Spinal cord (tissue), 10 donors: ENCODE results near the gene COX8A. TPM values are rescaled to one million over a fixed set of nuclear protein-coding genes. Genes with fewer than 3 reads are reported as not detected.

Experiments
- DNase-seq, 6 donors: peaks; one replicate each; pipeline versions ENCODE4 v3.0.0 to v3.0.0-alpha.2; 2013 to 2015; ENCODE audit warnings: low spot score in 6 of 6, low read depth in 4 of 6
- H3K27ac ChIP-seq: one replicate; pipeline ENCODE4 v1.5.1; 2013; ENCODE audit warnings: low read depth, low read length, control low read depth
- H3K27me3 ChIP-seq: one replicate; pipeline ENCODE4 v1.6.1; 2013; ENCODE audit warnings: low read length; ENCODE audit not compliant: control insufficient read depth, insufficient read depth
- H3K36me3 ChIP-seq: one replicate; pipeline ENCODE4 v1.6.1; 2013; ENCODE audit warnings: low read length; ENCODE audit not compliant: control insufficient read depth, insufficient read depth
- H3K4me1 ChIP-seq: one replicate; pipeline ENCODE4 v1.6.1; 2013; ENCODE audit warnings: low read length; ENCODE audit not compliant: control insufficient read depth, insufficient read depth
- H3K4me3 ChIP-seq: one replicate; pipeline ENCODE4 v1.5.1; 2013; ENCODE audit warnings: low read depth, low read length, control low read depth
- H3K9me3 ChIP-seq: one replicate; pipeline ENCODE4 v1.6.1; 2013; ENCODE audit warnings: low read length; ENCODE audit not compliant: control insufficient read depth, insufficient read depth
- WGBS: methylation state at CpG from one replicate; pipeline ENCODE4 v1.1.5; 2013; ENCODE audit warnings: missing lambda C conversion rate; ENCODE audit not compliant: insufficient coverage; 5-methylcytosine and 5-hydroxymethylcytosine counted together
- long read RNA-seq, 4 donors: transcript quantifications; one replicate each; lab custom pipeline, GENCODE V29; 2026
- polyA plus RNA-seq, 2 donors: library from polyadenylated mRNA; unstranded; fragments of 120-200 nt; gene quantifications; one replicate each; pipeline ENCODE4 v1.2.1, GENCODE V29; 2013; ENCODE audit not compliant: insufficient read length in 2 of 2
- total RNA-seq, 2 donors: library from RNA; depleted of rRNA in 1 of 2; stranded (reverse); fragments of 120-200 nt in 1 of 2; fragments of >200 nt in 1 of 2; gene quantifications; one replicate each; pipeline versions ENCODE4 v1.2.3 to v1.2.4, GENCODE V29; 2013 to 2014
- donor health status: healthy.

Gene COX8A
- total RNA-seq (100 to 1,000 TPM; 303 to 558 TPM), polyA plus RNA-seq (100 to 1,000 TPM; 391 TPM)
- long read RNA-seq, donor 1, transcript COX8A-201 (2 exons, 507 nt) = major isoform, 429 of 429 reads
- long read RNA-seq, donor 1, partial matches to known transcripts = 0 of 429 reads
- long read RNA-seq, donor 1, other reads (novel, unspliced or antisense) = 0 of 429 reads
- long read RNA-seq, donor 2, transcript COX8A-201 (2 exons, 507 nt) = major isoform, 185 of 185 reads
- long read RNA-seq, donor 2, partial matches to known transcripts = 0 of 185 reads
- long read RNA-seq, donor 2, other reads (novel, unspliced or antisense) = 0 of 185 reads
- long read RNA-seq, donor 3, transcript COX8A-201 (2 exons, 507 nt) = major isoform, 206 of 206 reads
- long read RNA-seq, donor 3, partial matches to known transcripts = 0 of 206 reads
- long read RNA-seq, donor 3, other reads (novel, unspliced or antisense) = 0 of 206 reads
- long read RNA-seq, donor 4, transcript COX8A-201 (2 exons, 507 nt) = major isoform, 394 of 423 reads
- long read RNA-seq, donor 4, partial matches to known transcripts = 29 of 423 reads
- long read RNA-seq, donor 4, other reads (novel, unspliced or antisense) = 0 of 423 reads

- H3K4me1 ChIP-seq = peaks cover 27% of the 10 kb centered on the region
- H3K36me3 ChIP-seq = peaks cover 36% of the 10 kb centered on the region
- peak; percentile 98 to 100 (median 99) for DNase-seq
- no peaks in the 10 kb centered on the region for H3K27me3 ChIP-seq
- H3K27ac ChIP-seq = peak within 1 kb of the TSS; percentile 98
- WGBS = 0% methylated on average over 59 of the region's 67 CpGs
- no peaks in the 10 kb centered on the region for H3K9me3 ChIP-seq
- H3K4me3 ChIP-seq = peak within 1 kb of the TSS; percentile 98
Measured at GRCh38 chr11:63974259-63975143, at the start of gene COX8A. TSS of gene COX8A (plus strand) at chr11:63974620. CDS start at chr11:63974681, 61 bp downstream.

DNA sequence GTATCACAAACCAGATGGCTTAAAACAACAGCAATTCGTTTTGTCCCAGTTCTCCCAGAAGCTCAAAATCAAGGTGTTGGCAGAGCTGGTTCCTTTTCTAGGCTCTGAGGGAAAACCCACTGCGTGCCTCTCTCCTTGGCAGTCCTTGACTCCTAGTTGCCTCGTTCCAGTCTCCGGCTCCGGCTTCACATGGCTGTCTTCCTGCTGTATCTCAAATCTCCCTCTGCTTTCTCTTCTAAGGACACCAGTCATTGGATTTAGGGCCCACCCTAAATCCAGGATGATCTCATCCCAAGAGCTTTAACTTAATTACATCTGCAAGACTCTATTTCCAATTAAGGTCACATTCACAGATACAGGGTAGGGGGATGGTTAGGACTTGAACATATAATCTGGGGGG is 44.8 kb upstream of the COX8A start:
- no peaks in the 10 kb centered on the region for H3K36me3 ChIP-seq
- 77% methylated on average over 5 of the region's 5 CpGs for WGBS
- peaks cover 6% of the 10 kb centered on the region for H3K4me1 ChIP-seq
- no peak overlapping the region for H3K27ac ChIP-seq
- H3K27me3 ChIP-seq = no peaks in the 10 kb centered on the region
- DNase-seq = no peak
- no peak overlapping the region for H3K4me3 ChIP-seq
- no peaks in the 10 kb centered on the region for H3K9me3 ChIP-seq

DNA sequence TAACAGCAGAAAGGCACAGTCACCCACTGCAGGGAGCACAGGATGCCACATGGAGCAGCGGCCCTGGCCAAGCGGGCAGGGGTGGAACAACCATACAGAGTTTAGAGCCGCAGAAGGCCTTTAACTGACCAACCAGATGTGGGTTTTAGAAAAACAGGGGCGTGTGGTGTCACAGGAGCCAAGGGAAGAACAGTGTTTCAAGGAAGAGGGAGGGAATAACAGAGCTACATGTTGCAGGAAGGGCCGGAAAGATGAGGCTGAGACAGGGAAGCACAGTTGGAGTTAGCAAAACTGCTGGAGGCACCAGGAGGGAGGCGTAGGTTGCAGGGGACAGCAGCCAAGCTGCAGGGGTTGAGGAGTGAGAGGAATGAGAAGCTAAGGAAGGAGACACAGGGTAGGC is 43.4 kb upstream of the COX8A start:
- DNase-seq = no peak

GRCh38 chr11:63931876-63932275 is 42.5 kb upstream of the COX8A start:
- 64% methylated on average over 11 of the region's 12 CpGs for WGBS
- Histone ChIP-seq H3K4me1 (peaks cover 6% of the 10 kb centered on the region), H3K9me3 (no peaks in the 10 kb centered on the region), H3K27me3 (no peaks in the 10 kb centered on the region), H3K27ac (no peak overlapping the region), H3K4me3 (no peak overlapping the region), H3K36me3 (no peaks in the 10 kb centered on the region)
- DNase-seq = no peak

More for the DNA sequence above, 43.4 kb upstream of the COX8A start:
- Histone ChIP-seq H3K4me1 (peaks cover 6% of the 10 kb centered on the region), H3K27me3 (no peaks in the 10 kb centered on the region), H3K27ac (peak overlapping the region; percentile 25), H3K36me3 (no peaks in the 10 kb centered on the region), H3K9me3 (no peaks in the 10 kb centered on the region), H3K4me3 (no peak overlapping the region)
- 63% methylated on average over 6 of the region's 6 CpGs for WGBS

DNA sequence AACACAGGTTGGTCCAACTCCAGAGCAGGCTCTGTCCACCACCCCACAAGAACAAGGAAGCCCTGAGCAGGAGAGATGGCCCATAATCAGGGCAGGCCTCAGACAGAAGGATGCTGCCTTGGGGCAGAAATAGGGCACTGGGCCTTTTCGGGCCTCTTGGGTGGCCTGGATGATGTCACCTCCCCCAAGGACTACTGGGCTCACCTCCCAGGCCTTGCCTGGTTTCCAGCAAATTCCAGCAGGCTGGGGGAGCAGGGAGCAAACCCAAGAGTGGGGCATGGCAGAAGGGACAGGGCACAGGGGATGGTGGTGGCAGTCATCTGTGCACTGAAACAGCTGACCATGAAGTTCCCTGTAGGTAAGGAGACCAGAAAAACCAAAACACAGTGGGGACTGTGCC is 41.0 kb upstream of the COX8A start:
- Histone ChIP-seq H3K36me3 (no peaks in the 10 kb centered on the region), H3K27me3 (no peaks in the 10 kb centered on the region), H3K4me3 (no peak overlapping the region), H3K4me1 (peaks cover 12% of the 10 kb centered on the region), H3K9me3 (no peaks in the 10 kb centered on the region), H3K27ac (no peak overlapping the region)
- WGBS = 100% methylated on average over 1 of the region's 1 CpG
- no peak for DNase-seq

DNA sequence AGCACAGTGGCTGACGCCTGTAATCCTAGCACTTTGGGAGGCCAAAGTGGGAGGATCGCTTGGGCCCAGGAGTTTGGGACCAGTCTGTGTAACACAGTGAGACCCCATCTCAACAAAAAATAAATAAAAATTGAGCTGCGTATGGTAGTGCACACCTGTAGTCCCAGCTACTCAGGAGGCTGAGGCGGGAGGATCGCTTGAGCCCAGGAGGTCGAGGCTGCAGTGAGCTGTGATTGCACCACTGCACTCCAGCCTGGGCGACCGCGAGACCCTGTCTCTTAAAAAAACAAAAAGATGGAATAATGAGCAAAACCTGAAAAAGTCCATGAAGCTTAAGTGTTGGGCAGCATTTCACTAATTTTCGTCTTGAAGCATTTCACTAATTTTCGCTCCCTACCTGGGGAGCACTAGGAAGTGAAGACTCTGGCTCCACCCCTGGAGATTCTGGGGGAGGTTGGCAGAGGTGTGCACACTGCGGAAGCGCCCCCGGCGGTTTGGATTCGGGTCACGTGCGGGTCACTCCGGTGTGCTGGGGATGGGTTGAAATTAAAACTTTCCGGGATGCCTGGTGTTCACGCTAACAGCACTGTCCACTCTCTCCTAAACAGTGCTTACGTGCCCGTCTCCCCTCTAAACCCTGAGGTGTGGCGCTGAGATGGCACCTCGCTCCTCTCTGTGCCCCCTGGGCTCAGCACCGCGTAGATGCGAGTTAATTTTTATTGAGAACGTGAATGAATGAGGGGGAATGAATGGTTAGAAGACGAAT is 36.5 kb upstream of the COX8A start:
- Histone ChIP-seq H3K4me1 (peaks cover 27% of the 10 kb centered on the region), H3K9me3 (no peaks in the 10 kb centered on the region), H3K27me3 (no peaks in the 10 kb centered on the region), H3K27ac (peak overlapping the region; percentile 70), H3K4me3 (peak overlapping the region; percentile 74), H3K36me3 (peaks cover 5% of the 10 kb centered on the region)
- DNase-seq = no peak
- 41% methylated on average over 20 of the region's 30 CpGs for WGBS

DNA sequence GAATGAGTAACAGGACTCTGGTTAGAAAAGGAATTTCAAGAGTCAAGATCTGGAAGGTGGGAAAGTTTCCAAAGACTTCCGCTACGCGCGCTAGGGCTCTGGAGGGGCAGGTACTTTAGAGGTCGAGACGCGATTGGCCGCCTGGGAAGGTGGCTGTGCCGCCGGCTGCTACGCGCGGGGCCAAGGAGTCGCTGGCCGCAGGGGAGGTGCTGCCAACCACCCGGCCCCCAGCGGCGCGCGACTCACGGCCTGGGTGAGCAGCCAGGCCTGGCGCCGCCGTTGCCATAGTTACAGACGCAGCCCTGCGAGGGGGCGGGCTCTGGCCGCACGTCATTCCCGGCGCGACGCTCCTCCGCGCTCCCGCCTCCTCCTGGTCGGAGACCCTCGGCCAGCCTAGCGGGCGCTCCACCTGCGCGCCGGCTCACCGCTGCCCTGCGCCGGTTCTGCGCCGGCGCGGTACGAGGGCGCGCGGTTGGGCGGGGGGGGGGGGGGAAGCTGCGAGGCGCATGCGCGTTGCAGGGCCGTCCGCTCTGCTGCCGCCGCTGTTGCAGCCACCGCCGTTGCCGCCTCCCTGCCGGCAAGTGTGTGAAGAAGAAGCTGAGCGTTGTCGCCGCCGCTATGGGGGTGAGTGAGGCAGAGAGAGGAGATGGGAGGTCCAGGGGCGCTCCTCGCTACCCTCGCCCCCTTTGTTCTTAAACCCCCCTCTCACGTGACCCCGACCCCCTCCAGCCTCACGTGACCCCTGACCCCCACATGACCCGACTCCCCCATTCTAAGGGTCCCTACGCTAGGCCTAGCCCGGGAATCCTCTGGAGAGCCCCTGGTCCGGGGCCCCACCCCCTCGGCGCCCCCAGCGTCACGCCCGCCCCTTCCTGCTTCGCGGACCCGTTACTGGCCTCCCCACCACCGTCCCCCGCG is 35.7 kb upstream of the COX8A start, which contains the start of gene NAA40:
Gene NAA40, plus strand, starts transcription at position 524 of the 918 bp plus-strand sequence. Its CDS starts 95 bp downstream, at position 619.
- peak within 1 kb of the TSS; percentile 74 for H3K4me3 ChIP-seq
- H3K4me1 ChIP-seq = peaks cover 27% of the 10 kb centered on the region
- peak within 1 kb of the TSS; percentile 78 for H3K27ac ChIP-seq
- peak in 5 of 6 donors; percentile 85 to 98 (median 89) for DNase-seq
- H3K27me3 ChIP-seq = no peaks in the 10 kb centered on the region
- peaks cover 5% of the 10 kb centered on the region for H3K36me3 ChIP-seq
- WGBS = under 1% methylated on average over 63 of the region's 92 CpGs
- no peaks in the 10 kb centered on the region for H3K9me3 ChIP-seq

DNA sequence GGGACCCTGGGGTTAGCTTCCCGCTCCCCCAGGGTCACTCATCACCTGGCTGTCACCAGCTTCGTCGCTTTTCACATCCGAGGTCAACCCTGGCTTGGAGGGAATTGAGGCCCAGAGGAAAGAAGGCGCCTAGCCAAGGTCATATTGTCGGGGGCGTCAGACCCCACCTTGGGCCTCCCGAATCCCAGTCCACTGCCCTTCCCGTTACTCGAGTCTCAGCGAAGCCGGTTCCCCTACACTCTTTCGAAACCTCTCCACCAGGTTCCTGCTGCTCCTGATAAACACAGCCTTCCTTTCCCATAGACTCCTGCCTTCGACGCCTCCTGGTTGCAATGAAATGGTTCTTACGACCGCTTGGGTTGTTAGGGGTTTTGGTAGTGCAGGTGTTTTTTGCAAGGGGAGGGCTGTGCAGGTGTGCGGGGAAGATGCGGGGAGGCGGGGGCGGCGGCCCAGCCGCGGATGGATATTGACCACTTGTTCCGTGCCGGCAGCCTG is 35.0 kb upstream of the COX8A start:
- H3K4me3 ChIP-seq = peak overlapping the region; percentile 74
- DNase-seq = peak in 2 of 6 donors; percentile 44 to 48
- peaks cover 31% of the 10 kb centered on the region for H3K4me1 ChIP-seq
- WGBS = 0% methylated on average over 13 of the region's 26 CpGs
- H3K27me3 ChIP-seq = no peaks in the 10 kb centered on the region
- no peaks in the 10 kb centered on the region for H3K9me3 ChIP-seq
- peak overlapping the region; percentile 78 for H3K27ac ChIP-seq
- H3K36me3 ChIP-seq = peaks cover 5% of the 10 kb centered on the region
